NCI-H82 treated with DMSO at 0.1 percent for 48 hours (cell line): Measurements from ENCODE around the gene PIGC.

Source experiments
- DNase-seq: peaks from one replicate; lab custom pipeline; 2025; ENCODE audit not compliant: unreplicated experiment; lab: John Stamatoyannopoulos, UW

PIGC gene

DNA sequence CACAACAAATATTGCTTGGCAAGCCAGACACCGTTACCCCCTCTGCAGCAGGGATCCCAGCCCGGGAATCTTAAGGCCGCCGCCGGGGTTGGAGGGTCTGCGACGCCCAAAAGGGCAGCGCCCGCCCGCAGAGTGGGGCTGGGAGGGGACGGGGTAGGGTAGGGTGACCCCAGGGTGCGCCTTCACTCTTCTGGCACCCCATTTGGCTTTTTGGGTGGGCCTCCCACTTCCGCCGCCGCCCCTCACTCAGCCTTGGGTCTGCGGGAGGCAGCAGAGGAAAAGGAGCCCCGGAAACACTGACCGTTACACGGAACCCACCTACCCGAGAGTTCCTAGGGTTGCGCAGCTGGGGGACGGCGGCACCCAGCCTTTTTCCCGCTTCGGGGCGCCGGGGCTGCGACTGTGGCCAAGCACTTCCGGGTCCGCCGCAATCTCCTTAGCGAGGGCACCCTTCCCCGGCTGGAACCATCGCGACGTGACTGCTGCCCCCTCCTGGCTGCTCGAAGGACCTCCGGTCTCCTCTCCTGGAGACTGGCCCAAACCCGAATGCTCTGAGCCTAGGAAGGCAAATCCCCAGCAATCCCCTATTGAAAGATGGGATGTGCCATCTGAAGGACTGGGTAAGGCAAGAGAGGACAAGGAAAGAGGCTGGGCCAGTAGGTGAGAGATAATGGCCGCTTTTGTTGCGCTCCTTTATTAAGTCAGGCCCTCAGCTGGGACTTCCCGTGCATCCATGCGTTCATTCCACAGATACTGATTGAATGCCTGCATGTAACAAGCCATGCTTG, at the start of gene PIGC:
Gene PIGC, minus strand, starts transcription at position 404 of the 788 bp plus-strand sequence. CDS start 1,447 bp downstream, outside the sequence.
- DNase-seq = peak; percentile 85

DNA sequence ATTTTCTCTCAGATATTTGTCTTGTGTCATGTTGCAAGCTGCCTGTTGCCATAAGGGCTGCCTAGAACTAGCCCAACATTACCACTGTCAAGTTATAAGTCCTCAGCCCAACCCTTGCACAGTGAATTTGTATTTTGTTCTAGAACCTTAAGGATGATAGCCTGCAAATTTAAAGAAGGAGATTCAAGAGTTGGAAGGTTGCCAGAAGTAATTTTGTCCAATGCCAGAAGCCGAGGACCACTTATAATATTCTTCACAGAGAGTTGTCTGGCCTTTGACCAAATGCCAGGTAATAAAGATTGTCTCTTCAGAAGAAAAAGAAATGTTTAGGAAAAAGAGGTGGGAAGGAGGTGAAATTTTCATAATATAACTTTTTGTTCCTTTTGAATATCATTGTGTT, 48.6 kb upstream of the PIGC start:
- no peak for DNase-seq

- no peak for DNase-seq
Measured at GRCh38 chr1:172489847-172490246, 46.0 kb upstream of the PIGC start.

GRCh38 chr1:172488393-172488792, 44.5 kb upstream of the PIGC start:
- DNase-seq = no peak

GRCh38 chr1:172487550-172487949, 43.7 kb upstream of the PIGC start:
- DNase-seq = peak; percentile 97

DNA sequence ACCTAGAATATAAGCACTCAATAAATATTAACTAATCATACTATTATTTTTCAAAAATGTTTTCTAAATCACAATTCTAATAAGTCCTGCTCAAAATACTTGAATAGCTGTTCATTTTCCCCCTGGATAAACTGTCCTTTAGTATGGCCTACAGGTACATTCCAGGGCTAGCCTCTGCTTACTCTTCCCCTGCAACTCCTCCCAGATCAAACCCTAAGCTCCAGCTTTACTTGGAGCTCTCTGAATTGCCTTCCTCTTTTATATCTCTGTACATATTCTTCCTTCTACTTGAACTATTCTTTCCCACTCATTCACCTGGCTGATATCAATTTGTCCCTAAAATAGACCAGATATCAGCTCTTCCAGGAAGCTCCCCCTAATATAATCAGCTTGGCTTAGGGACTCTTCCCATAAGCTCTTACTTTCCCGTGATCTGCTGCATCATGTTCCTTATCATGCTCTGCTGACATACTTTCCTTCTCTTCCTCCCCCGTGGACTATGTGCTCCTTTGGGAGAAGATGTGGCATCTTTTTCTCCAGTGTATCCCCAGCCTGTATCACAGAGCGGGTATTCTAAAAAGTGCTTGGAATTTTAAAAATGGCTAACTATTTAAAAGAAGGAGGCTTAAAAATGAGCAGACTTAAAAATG, 43.1 kb upstream of the PIGC start:
- DNase-seq = no peak

DNA sequence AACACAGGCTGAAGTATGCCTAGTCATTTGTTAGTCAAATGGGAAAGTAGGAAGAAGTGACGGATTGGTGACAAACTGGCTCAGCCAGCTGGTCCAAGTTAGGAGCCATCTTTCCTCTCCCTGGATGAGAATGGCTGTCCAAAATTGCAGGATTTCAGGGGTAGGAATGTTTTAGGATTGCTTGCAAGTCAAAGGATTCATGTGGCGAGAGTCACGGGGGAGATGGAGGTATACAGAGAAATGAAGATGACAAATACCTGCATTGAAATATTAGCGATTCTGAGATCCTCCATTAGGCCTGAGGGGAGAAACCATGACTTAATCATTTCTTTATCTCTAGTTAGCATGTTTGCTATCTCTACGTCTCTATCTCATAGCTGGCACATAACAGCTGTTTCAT, 41.8 kb upstream of the PIGC start:
- no peak for DNase-seq

DNA sequence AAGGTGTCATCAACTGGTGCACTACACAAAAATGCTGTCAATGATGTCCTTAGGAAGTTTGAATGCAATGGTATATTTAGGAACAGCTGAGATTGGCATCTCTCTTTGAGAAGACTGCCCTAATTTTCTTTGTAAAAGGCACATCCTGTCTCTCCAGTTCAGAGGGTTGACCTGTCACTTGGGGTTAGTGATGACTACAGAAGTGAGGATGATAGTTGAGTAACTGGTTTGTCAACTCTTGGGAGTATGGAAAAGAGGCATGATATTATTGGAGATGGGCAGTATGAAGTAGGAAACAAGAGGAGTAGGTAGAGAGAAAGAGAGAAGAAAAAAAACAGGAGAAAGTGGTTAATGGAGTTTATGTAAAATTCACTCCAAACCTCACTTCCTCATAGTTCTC, 40.4 kb upstream of the PIGC start:
- DNase-seq = no peak

- no peak for DNase-seq
Measured at GRCh38 chr1:172483448-172483847, 39.6 kb upstream of the PIGC start.

DNA sequence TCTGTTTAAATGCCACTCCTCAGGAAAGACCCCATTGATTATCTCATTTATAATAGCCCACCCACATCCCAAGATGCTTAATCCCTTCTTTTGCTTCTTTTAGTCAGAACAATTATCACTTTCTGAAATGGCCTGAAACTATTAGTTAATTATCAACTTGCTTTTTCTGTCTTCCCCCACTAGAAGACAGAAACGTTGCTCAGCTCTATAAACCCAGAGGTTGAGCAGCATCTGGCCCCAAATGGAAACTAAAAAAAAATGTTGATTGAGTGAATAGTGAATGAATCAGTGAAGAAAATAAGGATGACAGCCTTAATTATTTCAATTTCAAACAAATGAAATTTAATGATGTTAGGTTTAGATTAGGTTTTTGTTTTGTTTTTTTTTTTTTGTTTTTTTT, 38.2 kb upstream of the PIGC start:
- DNase-seq = no peak

- DNase-seq = no peak
Measured at GRCh38 chr1:172480431-172480830, 36.6 kb upstream of the PIGC start.

DNA sequence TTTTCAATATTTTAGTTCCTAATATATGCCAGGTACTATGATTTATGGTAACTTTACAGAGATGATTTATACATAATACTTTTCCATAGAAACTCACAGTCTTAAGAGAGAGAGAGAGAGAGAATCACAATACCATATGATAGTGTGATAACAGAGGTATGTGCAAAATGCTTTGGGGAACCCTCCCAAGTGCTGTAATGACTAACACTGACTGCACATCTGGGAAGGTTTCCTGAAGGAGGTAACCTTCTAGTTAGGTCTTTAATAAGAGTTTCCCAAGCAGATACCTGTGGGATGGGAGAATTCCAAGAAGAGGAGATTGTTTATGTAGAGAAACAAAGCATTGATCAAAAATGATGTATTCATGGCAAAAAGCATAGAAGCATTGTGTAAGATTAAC, 34.6 kb upstream of the PIGC start:
- no peak for DNase-seq

GRCh38 chr1:172477741-172478140, 33.9 kb upstream of the PIGC start:
- DNase-seq = no peak

GRCh38 chr1:172477216-172477615, 33.3 kb upstream of the PIGC start:
- no peak for DNase-seq

DNA sequence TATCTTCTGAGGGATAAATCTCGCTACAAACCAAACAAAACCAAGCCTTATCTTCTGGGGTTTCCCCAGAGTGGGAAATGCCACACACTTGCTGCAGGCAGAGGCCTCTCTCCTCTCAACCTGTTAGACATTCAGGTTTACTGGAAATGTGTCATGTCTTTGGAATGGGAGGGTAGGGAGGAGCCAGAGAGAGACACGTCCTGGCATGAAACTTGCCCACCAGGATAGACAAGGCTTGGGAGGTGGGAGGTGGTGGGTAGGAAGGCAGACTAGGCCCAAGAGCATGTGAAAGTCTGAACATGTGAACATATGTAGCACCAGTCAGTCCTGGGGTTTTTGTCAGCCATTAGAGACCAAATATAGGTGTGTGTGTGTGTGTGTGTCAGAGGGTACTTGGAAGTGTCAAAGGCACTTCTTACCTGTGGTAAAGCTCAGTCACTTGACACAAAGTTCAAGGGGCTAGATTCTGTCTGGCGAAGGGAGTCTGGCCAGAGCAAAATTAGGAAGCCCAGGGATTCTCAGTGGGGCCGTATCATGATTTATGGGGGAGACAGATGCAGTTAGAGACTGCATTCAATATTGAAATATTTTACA, 32.4 kb upstream of the PIGC start:
- DNase-seq = no peak

DNA sequence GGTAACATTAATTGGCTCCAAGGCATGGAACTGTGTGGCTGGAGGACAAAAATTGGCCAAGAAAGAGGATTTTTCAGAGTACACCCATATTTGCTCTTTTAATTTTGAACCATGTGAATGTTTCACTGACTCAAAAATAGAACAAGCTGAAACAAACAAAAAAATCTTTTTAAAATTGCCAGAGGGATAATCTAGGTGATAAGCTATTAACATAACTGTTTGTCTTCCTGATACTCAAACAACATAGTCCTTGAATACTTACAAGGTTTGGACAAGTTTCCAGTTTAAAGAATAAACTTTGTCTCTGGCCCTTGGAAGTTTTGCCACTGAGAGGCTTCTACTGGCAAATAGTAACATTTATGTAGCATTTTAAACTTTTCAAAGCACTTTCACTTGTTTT, 30.0 kb upstream of the PIGC start:
- no peak for DNase-seq

GRCh38 chr1:172473302-172473701, 29.4 kb upstream of the PIGC start:
- no peak for DNase-seq

DNA sequence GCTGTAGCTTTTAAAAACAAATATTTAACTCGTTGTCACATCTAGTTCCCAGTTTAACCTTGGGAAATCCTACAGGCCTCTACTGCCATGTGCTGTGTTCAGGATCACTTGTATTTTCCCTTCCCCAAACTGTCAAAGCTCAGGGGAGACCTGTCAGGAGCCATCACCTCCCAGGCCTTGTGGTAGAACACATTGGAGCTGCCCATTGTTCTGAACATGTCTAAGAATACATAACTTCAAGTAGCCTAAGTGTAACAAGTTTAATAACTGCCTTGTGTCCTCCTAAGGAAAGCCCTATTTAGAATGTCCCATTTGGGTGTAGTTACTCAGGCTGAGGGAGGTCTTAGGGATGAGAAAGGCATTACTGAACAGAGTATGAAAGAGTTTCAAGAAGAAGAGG, 28.6 kb upstream of the PIGC start:
- no peak for DNase-seq

- no peak for DNase-seq
Measured at GRCh38 chr1:172471666-172472065, 27.8 kb upstream of the PIGC start.

GRCh38 chr1:172470149-172470548, 26.3 kb upstream of the PIGC start:
- no peak for DNase-seq

- DNase-seq = no peak
Measured at GRCh38 chr1:172469717-172470116, 25.8 kb upstream of the PIGC start.

DNA sequence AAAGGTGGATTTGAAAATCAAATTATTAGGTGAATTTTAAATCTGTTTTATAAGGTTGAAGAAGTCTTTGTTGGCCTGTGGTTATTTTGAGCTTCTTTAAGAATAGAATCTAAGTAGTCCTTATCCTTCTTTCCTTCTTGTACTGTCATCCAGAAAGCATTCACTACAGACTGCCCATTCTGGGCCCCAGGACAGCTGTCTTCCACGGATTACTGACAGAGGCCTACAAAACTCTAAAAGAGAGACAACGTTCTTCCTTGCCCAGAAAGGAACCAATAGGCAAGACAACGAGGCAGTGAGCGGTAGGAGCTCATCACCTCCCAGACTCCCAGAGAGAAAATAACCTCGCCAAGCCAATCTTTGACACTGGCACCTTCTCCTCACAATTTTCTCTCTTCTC, 24.4 kb upstream of the PIGC start:
- no peak for DNase-seq
